T-helper 2 cell treated with Interferon-gamma antibody and Interleukin-4, amounts not matched to agents 5 μg/mL and 100 μg/mL, for 36 hours (primary cell): Measurements from ENCODE around the gene ATP2B2.

Experiments used
- DNase-seq: peaks from one replicate; pipeline ENCODE4 v3.0.0; 2021; ENCODE audit warnings: low spot score
- H3K27ac Mint-ChIP-seq: one replicate; pipeline ENCODE4 v1.8.0; 2021; ENCODE audit warnings: mild to moderate bottlenecking, mixed read lengths
- H3K27me3 Mint-ChIP-seq: one replicate; pipeline ENCODE4 v1.8.0; 2021; ENCODE audit warnings: low read depth, mixed read lengths
- H3K36me3 Mint-ChIP-seq: one replicate; pipeline ENCODE4 v1.8.0; 2021; ENCODE audit warnings: low read depth, mixed read lengths
- H3K4me1 Mint-ChIP-seq: one replicate; pipeline ENCODE4 v1.8.0; 2021; ENCODE audit warnings: low read depth, mixed read lengths
- H3K4me3 Mint-ChIP-seq: one replicate; pipeline ENCODE4 v1.8.0; 2022; ENCODE audit warnings: mild to moderate bottlenecking, moderate library complexity, mixed read lengths
- H3K9me3 Mint-ChIP-seq: one replicate; pipeline ENCODE4 v1.8.0; 2021; ENCODE audit warnings: mixed read lengths

ATP2B2 gene

DNA sequence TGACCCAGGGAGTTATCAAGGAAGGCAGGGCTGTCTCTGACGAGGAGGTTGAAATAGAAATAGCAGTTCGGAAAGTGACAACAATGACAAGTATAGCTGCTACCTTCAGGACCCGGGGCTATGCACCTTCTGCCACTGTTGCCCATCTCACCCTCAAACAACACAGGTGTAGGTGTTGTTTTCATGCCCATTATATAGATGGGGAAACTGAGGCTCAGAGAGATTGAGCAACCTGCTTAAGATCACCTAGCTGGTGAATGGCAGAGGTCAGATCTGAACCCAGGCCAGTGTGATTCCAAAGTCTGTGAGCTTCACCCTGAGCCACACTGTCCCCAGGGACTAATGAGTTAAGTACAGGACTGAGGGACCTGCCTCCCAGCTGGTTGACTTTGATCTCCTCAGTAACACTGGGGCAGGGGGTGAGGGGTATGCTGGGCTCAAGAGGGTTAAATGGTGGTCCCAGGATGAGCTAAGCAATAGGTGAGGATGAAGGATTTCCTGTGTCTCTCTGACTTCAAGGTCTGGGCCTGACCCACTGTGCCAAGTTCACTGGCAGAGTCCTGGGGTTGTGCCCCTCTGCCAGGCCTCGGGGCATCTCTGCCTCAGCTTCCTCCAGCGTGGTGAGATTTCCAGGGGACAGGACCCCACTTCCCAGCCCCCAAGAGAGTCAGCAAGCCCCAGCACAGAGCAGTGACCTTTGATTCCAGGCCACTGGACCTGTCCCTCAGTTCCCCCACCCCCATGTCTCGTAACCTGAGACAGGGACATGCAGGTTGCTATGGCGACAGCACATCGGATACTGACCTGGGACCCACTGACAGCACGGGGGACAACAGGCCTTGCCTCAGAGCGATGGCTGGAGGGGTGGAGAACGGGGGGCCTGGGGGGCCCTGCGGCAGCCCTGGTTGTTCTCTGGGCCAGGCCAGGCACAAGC lies 35.0 kb downstream of the ATP2B2 start:
- Mint-ChIP-seq H3K27me3 (peaks cover 8% of the 10 kb centered on the region), H3K4me1 (no peaks in the 10 kb centered on the region), H3K4me3 (no peak overlapping the region), H3K9me3 (no peaks in the 10 kb centered on the region), H3K36me3 (no peaks in the 10 kb centered on the region), H3K27ac (no peak overlapping the region)
- no peak for DNase-seq

DNA sequence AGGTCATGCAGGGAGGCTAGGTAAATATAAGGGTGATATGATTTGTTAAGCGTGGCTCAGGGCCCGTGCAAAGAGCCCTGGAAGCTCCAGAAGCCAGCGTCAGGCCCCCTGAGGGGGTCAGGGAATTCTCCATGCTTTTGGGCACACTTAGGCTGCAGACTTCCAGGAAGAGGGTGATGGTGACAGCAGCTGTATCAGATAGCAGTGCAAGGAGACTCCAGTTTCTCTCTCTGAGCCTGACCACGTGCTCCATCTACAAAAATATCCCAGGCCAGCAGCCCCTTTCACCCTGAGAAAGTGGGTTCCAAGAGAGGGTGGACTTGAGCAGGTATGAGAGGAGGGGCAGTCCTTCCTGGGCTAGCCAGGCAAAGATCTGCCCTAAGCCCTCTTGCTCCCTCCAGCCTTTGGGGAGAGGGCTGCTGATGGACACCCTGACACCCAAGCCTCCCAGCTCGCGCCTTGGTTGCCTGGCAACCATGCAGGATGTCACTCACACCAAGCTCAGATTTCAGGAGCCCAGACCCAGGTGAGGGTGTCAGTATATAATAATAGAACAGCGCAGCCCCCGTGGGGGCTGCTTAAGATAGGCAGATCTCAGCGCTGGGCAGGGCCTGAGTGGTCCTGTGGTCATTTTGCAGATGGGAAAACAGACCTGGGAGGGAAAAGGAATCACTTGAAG lies 35.8 kb downstream of the ATP2B2 start:
- H3K4me1 Mint-ChIP-seq: no peaks in the 10 kb centered on the region

DNA sequence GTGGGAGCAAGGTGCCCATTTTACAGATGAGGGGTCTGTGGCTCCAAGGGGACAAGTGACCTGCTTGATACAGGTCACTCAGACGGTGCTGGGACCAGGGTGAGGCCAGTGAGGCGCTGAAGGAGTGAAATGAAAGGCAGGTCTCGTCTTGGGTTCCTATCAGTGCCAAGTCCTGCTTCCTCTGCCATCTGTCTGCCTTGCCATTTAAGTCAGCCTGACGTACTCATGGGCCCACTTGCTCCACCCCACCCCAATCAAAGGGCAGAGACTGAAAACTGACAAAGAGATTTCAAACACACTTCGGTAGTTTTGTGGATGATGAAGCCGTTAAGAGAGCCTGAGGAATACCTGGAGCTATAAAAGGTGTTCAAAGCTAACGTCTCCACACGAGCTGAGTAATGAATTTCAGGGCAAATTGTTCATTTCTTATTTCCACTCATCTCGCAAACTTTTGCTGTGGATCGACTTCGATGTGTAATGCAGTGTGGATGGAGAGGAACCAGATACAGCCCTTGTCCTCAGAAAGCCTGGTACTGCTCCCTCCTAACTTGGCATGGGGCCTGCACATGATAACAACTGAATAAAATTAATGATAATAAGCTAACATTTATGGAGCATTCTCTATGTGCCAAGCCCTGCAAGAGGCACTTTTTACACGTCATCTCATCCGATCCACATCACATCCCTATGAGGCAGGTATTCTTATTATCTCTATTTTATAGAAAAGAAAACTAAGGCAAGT lies 36.6 kb downstream of the ATP2B2 start:
- Mint-ChIP-seq H3K4me1 (no peaks in the 10 kb centered on the region), H3K27me3 (peaks cover 8% of the 10 kb centered on the region), H3K9me3 (no peaks in the 10 kb centered on the region), H3K36me3 (no peaks in the 10 kb centered on the region), H3K27ac (no peak overlapping the region), H3K4me3 (no peak overlapping the region)
- DNase-seq: no peak

More for the DNA sequence above, 35.8 kb downstream of the ATP2B2 start:
- no peak for DNase-seq
- Mint-ChIP-seq H3K36me3 (no peaks in the 10 kb centered on the region), H3K27me3 (peaks cover 8% of the 10 kb centered on the region), H3K9me3 (no peaks in the 10 kb centered on the region), H3K4me3 (no peak overlapping the region), H3K27ac (no peak overlapping the region)

DNA sequence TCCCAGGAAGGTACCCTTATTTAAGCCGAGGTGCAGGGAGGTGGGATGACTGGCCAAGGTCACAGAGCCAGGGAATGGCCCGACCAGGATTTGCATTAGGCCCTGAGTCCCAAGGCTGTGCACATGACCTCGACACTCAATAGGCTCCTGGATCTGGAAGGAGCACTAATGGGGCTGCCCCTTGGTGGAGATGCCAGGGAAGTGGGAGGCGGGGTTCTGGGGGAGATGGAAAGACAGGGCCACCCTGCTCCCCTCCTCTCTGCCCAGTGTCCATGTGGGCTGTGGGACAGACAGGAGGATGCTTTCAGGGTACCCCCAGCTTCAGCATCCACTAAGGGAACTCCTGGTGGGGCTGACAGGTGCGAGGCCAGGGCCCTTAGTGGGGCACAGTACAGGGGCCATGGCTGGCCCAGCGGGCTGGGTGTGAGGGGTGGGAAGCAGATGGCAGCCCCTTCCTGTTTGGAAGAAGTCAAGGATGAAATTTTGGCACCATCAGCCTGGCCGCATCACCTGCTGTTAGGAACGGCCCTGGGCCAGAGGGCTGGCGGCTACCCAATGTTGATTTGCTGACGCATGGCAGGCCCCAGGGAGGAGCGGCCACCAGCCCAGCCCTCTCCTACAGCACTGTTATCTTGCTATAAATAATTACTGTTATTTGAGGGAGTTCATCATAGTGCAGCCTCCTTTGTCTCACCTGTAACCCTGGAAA lies 37.3 kb downstream of the ATP2B2 start:
- no peaks in the 10 kb centered on the region for H3K9me3 Mint-ChIP-seq
- no peaks in the 10 kb centered on the region for H3K36me3 Mint-ChIP-seq
- H3K27me3 Mint-ChIP-seq: peaks cover 8% of the 10 kb centered on the region
- DNase-seq: no peak
- no peaks in the 10 kb centered on the region for H3K4me1 Mint-ChIP-seq
- no peak overlapping the region for H3K4me3 Mint-ChIP-seq
- no peak overlapping the region for H3K27ac Mint-ChIP-seq

DNA sequence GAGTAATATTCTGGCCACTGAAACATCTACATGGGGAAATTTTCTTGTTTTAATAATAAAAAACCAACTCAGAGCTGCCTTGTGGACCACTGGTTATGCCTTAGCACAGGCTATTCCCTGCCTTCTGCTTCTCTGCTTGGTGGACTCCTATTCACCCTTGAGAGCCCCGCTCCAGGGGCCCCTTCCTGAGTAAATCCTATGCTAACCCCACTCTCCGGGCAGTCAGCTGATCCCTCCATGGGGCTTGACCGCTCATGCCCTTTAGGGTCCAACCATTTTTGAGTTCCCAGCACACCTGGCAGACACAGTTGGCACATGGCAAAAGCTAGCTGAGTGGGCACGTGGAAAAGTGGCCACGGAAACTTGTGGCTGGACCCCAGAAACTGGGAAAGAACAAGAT lies 38.2 kb downstream of the ATP2B2 start:
- no peak for DNase-seq
- no peaks in the 10 kb centered on the region for H3K9me3 Mint-ChIP-seq
- H3K36me3 Mint-ChIP-seq: no peaks in the 10 kb centered on the region
- no peaks in the 10 kb centered on the region for H3K4me1 Mint-ChIP-seq
- no peak overlapping the region for H3K4me3 Mint-ChIP-seq
- H3K27ac Mint-ChIP-seq: no peak overlapping the region
- H3K27me3 Mint-ChIP-seq: peaks cover 4% of the 10 kb centered on the region

DNA sequence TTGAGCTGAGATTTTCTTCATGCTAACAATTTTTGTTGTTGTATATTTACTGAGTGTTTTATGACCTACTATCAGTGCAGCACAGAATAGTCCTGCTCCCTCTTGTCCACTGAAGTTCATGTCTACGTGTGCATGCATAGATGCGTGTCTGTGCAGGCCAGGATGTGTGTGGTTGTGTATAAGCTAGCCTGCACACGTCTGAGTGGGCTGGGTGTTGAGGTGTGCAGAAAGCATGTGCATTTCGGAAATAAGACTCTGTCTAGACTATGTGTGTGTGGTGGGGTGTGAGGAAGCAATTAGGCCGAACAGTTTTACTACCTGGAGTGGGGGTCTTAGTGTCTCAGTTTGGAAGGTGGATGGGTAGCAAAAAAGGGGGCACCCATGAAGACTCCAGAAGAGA lies 39.2 kb downstream of the ATP2B2 start:
- Mint-ChIP-seq H3K9me3 (no peaks in the 10 kb centered on the region), H3K4me3 (no peak overlapping the region), H3K36me3 (no peaks in the 10 kb centered on the region), H3K27ac (no peak overlapping the region), H3K4me1 (no peaks in the 10 kb centered on the region), H3K27me3 (peaks cover 4% of the 10 kb centered on the region)
- DNase-seq: no peak

DNA sequence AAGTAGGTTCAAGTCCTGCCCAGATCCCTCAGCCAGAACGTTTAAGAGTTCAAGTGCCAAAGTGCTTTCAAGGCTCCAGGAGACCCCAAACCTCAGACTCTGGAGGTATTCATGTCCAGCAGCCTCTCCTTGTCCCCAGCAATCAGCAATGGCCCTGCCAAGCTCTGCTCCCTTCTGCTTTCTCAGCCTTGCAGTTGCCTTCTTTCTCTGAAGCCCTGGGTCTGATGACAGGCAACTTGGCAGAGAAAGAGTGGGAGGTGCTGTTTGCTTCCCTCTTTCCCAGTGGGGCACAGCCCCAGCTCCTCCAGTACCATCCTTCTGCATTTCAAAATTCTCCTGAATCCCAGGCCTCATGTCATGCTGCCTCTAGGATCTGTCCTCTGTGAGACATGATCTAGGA lies 40.2 kb downstream of the ATP2B2 start:
- no peaks in the 10 kb centered on the region for H3K9me3 Mint-ChIP-seq
- no peaks in the 10 kb centered on the region for H3K36me3 Mint-ChIP-seq
- peaks cover 2% of the 10 kb centered on the region for H3K27me3 Mint-ChIP-seq
- H3K27ac Mint-ChIP-seq: no peak overlapping the region
- no peaks in the 10 kb centered on the region for H3K4me1 Mint-ChIP-seq
- DNase-seq: no peak
- no peak overlapping the region for H3K4me3 Mint-ChIP-seq

DNA sequence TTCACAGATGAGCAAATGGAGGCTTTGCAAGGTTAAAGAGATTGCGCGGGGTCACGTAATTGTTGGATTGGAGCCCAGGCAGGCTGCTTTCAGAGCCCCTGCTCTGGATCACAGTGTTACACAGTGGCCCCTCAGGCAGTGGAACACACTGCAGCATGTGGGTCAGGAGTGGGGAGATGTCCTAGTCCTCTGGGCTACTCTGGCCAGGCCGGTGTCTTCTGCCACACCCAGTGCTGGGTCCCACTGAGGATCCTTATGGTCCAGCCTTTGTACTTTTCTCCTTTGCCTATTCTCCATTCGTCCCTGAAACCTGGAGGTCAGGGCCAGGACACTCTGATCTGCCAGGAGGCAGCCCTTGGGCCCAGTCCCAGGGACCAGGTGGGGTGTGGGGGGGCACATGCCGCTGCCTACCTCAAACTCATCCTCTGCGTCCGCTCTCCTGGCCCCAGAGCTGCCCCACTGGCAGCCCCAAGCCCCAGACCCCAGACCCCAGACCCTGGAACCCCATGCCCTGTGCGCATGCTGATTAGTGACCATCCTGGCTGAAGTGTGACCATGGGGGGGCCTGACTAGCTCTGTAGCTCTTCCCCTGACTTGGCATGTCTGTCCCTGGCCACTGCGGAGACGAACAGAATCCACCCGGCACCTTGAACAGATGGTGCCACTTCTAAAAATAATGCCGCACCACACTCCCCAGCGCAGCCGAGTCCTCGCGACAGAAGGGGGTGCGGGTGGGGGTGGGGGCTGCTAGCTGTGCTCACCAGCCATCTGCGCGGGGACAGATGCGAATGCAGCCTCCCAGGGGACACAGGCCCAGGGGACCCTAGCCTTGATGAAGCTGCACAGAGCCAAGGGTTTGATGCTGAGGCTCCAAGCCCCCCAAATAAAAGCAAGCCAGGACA lies 41.6 kb downstream of the ATP2B2 start:
- H3K4me1 Mint-ChIP-seq: no peaks in the 10 kb centered on the region
- H3K27ac Mint-ChIP-seq: no peak overlapping the region
- no peak overlapping the region for H3K4me3 Mint-ChIP-seq
- no peaks in the 10 kb centered on the region for H3K9me3 Mint-ChIP-seq
- peaks cover 2% of the 10 kb centered on the region for H3K27me3 Mint-ChIP-seq
- H3K36me3 Mint-ChIP-seq: no peaks in the 10 kb centered on the region
- DNase-seq: no peak

DNA sequence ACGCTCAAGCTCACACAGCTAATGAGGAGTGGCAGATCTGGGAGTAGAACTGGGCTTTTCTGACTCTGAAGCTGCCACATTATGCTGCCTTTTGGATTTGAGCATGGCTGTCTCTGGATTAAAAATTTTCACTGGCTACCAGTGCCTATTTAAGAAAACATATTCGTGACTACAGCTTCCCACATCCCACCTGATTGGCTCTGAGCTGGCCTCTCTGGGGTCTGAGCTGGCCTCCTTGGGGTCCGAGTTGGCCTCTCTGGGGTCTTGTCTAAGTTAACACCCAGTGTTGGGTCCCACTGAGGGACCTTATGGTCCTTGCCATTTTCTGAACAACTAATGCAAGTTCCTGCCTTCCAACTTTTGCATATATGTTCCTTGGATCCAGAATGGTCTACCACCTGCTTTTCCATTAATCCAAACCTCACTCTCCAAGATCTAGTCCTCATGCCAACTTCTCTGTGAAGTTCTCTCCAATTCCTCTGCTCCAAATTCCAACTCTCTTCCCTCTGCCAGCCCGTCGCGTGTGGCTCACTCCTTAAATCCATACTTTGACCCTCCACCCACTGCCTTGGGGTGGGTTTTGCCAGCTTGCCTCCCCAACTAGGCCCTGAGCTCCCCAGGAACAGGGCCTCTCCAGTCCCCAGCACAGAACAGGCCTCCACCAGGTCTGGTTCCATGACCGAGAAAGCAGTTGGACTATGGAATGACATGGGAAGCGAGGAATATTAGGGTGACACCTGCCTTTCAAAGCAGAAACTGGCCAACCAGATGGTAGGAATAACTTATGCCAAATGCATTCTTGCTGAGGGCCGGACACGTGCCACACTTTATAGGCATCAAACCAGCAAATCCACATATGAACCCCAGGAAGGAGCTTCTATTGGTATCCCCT lies 42.5 kb downstream of the ATP2B2 start:
- H3K36me3 Mint-ChIP-seq: no peaks in the 10 kb centered on the region

DNA sequence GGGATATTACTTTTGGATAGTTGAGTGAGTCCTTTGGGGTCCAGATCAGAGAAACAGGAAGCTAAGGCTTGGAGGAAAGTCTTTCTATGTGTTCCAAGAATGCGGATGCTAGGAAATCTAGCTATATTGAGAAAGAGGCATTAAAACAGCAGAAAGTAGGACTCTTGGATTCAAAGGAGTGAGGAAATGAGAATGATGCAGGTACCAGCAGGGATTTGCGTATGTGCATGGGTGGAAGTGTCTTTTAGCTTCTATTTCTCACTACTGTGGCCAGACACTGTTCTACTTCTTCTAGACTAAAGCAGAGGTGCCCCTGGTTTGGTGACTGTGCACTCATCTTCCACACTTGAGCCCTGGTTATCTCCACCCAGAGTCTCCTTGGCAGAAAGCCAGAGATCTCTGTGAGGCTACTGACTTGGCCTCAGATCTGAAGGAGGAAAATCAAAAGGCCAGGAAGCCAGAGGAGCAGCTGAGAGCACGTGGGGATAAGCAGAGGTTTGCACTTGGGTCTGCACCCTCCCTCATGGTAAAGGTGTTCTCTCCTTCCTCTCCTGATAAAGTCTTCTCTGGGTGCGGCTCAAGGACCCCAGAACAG lies 44.3 kb downstream of the ATP2B2 start:
- Mint-ChIP-seq H3K4me1 (no peaks in the 10 kb centered on the region), H3K9me3 (no peaks in the 10 kb centered on the region), H3K4me3 (no peak overlapping the region), H3K27ac (no peak overlapping the region), H3K27me3 (peaks cover 2% of the 10 kb centered on the region), H3K36me3 (no peaks in the 10 kb centered on the region)
- DNase-seq: no peak

More for the DNA sequence above, 42.5 kb downstream of the ATP2B2 start:
- Mint-ChIP-seq H3K27ac (no peak overlapping the region), H3K9me3 (no peaks in the 10 kb centered on the region), H3K4me3 (no peak overlapping the region), H3K4me1 (no peaks in the 10 kb centered on the region), H3K27me3 (peaks cover 2% of the 10 kb centered on the region)
- DNase-seq: no peak

DNA sequence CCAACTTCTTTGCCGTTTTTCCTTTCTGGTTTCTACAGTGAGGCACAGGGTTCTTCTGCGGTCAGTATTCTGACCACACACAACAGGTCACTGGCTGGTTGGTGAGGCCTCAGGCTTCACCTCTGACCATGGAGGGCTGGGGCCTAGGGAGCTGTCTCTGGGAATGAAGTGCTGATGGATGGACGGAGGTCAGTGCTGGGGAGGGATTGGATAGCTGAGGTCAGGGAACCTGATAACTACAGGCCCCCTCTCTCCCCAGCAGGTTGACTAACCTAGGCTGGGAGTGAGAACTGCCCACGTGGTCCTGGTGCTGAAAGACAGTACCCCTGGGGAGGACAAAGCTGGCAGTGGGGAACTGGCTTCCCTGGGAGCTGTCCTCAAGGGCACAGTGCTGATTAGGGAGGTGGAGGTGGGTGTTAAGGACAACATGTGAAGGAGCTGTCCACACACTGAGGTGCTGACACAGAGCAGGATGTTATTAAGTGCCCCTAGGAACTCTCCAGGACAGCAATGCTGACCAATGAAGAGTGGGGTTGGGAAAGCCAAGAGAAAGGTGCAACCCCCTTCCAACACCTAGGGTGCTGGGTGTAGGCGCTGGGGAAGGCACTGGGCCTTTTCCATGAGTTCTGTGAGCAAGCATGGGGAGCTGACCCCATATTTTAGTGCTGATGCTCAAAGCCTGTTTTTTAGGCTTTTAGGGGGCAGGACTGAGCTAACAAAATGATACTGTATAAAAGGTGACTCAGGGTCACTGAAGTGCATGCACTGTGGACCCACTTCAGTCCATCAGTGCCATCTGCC lies 45.2 kb downstream of the ATP2B2 start:
- Mint-ChIP-seq H3K36me3 (no peaks in the 10 kb centered on the region), H3K27ac (no peak overlapping the region), H3K9me3 (no peaks in the 10 kb centered on the region), H3K27me3 (peaks cover 9% of the 10 kb centered on the region), H3K4me1 (no peaks in the 10 kb centered on the region), H3K4me3 (no peak overlapping the region)
- peak; percentile 52 for DNase-seq
